Gastrocnemius medialis (tissue), 4 donors: ENCODE data around the gene ITPR2.

Experiments used
- CTCF ChIP-seq, 5 experiments: fragments of 450-650 bp in 3 of 5; fragments of 200-600 bp in 2 of 5; sonication (generic) in 2 of 5; IDR thresholded peaks in 4 of 5; conservative IDR thresholded peaks in 1 of 5; 1 replicate in 4 of 5; 2 replicates in 1 of 5; pipeline ENCODE4 v1.5.1; 2016 to 2019; ENCODE audit warnings: antibody characterized with exemption in 5 of 5, mild to moderate bottlenecking in 3 of 5, moderate library complexity in 3 of 5
- POLR2A ChIP-seq, 2 donors: fragments of 450-650 bp; IDR thresholded peaks; one replicate each; pipeline ENCODE4 v1.6.1; 2017; ENCODE audit warnings: antibody characterized with exemption in 2 of 2, mild to moderate bottlenecking in 2 of 2, moderate library complexity in 2 of 2

DNA sequence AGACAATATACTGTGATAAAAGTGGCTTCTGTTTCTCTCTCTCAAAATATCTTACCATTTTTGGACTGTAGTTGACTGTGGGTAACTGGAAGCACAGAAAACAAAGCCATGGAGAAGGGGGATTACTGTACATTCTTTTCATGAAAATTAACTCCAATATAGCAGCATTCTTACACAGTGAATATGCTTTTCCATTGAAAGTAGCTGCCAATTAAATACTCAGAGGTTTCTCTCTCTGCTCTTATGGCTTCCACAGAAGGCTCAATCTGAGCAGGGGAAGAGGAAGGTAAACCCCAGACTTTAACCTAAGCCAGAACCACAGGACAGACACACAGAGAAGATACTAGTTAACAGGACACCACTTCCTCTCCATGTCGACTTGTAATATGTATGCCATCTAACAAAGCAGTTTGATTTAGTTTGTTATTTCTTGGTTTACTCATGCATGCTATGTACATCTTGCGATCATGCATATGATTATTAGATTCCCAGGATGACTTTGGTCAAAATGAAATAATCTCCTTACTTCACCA lies 487.5 kb downstream of the ITPR2 start:
- TF ChIP-seq CTCF (IDR thresholded peaks at IDR 0.05 in 4 of 5, conservative IDR thresholded peaks at IDR 0.05 in 1 of 5): no peak
- no peak for TF ChIP-seq POLR2A (IDR thresholded peaks at IDR 0.05)
